H9 (cell line): ENCODE data around the gene RALY. TPM values are rescaled to one million over a fixed set of nuclear protein-coding genes. Genes with fewer than 3 reads are reported as not detected.
"Not testable (repeated sequence)": the region's sequence is repeated elsewhere in the genome, so short reads cannot be mapped to it uniquely, and the experiment has no call there.

ENCODE experiments used
- DNase-seq: peaks from one replicate; pipeline ENCODE4 v3.0.0-alpha.2; 2017
- H2AFZ ChIP-seq: one replicate; pipeline ENCODE4 v1.6.1; 2013; ENCODE audit warnings: mild to moderate bottlenecking, low read length, control low read depth, moderate library complexity
- H2AK5ac ChIP-seq: 2 replicates; pipeline ENCODE4 v1.6.1; 2013; ENCODE audit warnings: low read length, control low read depth, mixed read lengths; ENCODE audit not compliant: insufficient read length
- H2BK120ac ChIP-seq: one replicate; pipeline ENCODE4 v1.6.1; 2013; ENCODE audit warnings: low read depth, mild to moderate bottlenecking, low read length, control low read depth, inconsistent platforms; ENCODE audit not compliant: poor library complexity, severe bottlenecking
- H2BK12ac ChIP-seq: 2 replicates; pipeline ENCODE4 v1.6.1; 2013; ENCODE audit warnings: low read length, control low read depth, mixed read lengths, low read depth; ENCODE audit not compliant: insufficient read length
- H2BK15ac ChIP-seq: 2 replicates; pipeline ENCODE4 v1.6.1; 2013; ENCODE audit warnings: low read depth, low read length, control low read depth
- H2BK20ac ChIP-seq: one replicate; pipeline ENCODE4 v1.6.1; 2013; ENCODE audit warnings: low read depth, mild to moderate bottlenecking, low read length, control low read depth, inconsistent platforms; ENCODE audit not compliant: poor library complexity, severe bottlenecking
- H2BK5ac ChIP-seq: 2 replicates; pipeline ENCODE4 v1.6.1; 2013; ENCODE audit warnings: low read length, control low read depth, mixed read lengths; ENCODE audit not compliant: insufficient read length
- H3K14ac ChIP-seq: 2 replicates; pipeline ENCODE4 v1.6.1; 2013; ENCODE audit warnings: low read length, control low read depth; ENCODE audit not compliant: insufficient read depth
- H3K18ac ChIP-seq: 2 replicates; pipeline ENCODE4 v1.6.1; 2013; ENCODE audit warnings: low read depth, mild to moderate bottlenecking, mixed read lengths, low read length, control low read depth; ENCODE audit not compliant: insufficient read length
- H3K23ac ChIP-seq: 2 replicates; pipeline ENCODE4 v1.6.1; 2013; ENCODE audit warnings: low read length, control low read depth, mixed read lengths, low read depth; ENCODE audit not compliant: insufficient read length
- H3K23me2 ChIP-seq: 2 replicates; pipeline ENCODE4 v1.6.1; 2013; ENCODE audit warnings: low read depth, mild to moderate bottlenecking, mixed read lengths, low read length, control low read depth; ENCODE audit not compliant: insufficient read length, poor library complexity, severe bottlenecking
- H3K27ac ChIP-seq: 2 replicates; pipeline ENCODE4 v1.5.1; 2013; ENCODE audit warnings: low read length, control low read depth, mixed read lengths, low read depth; ENCODE audit not compliant: insufficient read length
- H3K27me3 ChIP-seq: 2 replicates; pipeline ENCODE4 v1.6.1; 2013; ENCODE audit warnings: low read length, control low read depth, inconsistent platforms; ENCODE audit not compliant: insufficient read depth
- H3K4ac ChIP-seq: 2 replicates; pipeline ENCODE4 v1.6.1; 2013; ENCODE audit warnings: low read depth, mild to moderate bottlenecking, control low read depth, inconsistent platforms, low read length, moderate library complexity
- H3K4me1 ChIP-seq: 2 replicates; pipeline ENCODE4 v1.6.1; 2013; ENCODE audit warnings: low read length, control low read depth, inconsistent platforms; ENCODE audit not compliant: insufficient read depth
- H3K4me2 ChIP-seq: 2 replicates; pipeline ENCODE4 v1.6.1; 2013; ENCODE audit warnings: low read length, control low read depth, mixed read lengths; ENCODE audit not compliant: insufficient read length, insufficient read depth
- H3K56ac ChIP-seq: 2 replicates; pipeline ENCODE4 v1.6.1; 2013; ENCODE audit warnings: low read depth, mild to moderate bottlenecking, mixed read lengths, low read length, control low read depth; ENCODE audit not compliant: insufficient read length
- H3K79me1 ChIP-seq: 2 replicates; pipeline ENCODE4 v1.6.1; 2013; ENCODE audit warnings: low read depth, mild to moderate bottlenecking, moderate library complexity, low read length, control low read depth, inconsistent platforms; ENCODE audit not compliant: insufficient read depth, poor library complexity, severe bottlenecking
- H3K79me2 ChIP-seq: 2 replicates; pipeline ENCODE4 v1.6.1; 2013; ENCODE audit warnings: low read length, control low read depth, inconsistent platforms; ENCODE audit not compliant: insufficient read depth
- H3K9ac ChIP-seq: 2 replicates; pipeline ENCODE4 v1.6.1; 2013; ENCODE audit warnings: low read length, control low read depth, mixed read lengths; ENCODE audit not compliant: insufficient read length; ENCODE audit errors: extremely low read depth
- H3K9me3 ChIP-seq: one replicate; pipeline ENCODE4 v1.6.1; 2013; ENCODE audit warnings: low read depth, low read length, inconsistent platforms; ENCODE audit not compliant: control insufficient read depth
- H3T11ph ChIP-seq: one replicate; pipeline ENCODE4 v1.6.1; 2013; ENCODE audit warnings: mild to moderate bottlenecking, low read length, control low read depth, inconsistent platforms
- H4K20me1 ChIP-seq: one replicate; pipeline ENCODE4 v1.6.1; 2013; ENCODE audit not compliant: control insufficient read depth, insufficient read length, insufficient read depth
- H4K5ac ChIP-seq: 2 replicates; pipeline ENCODE4 v1.6.1; 2013; ENCODE audit warnings: low read depth, mild to moderate bottlenecking, mixed read lengths, low read length, control low read depth; ENCODE audit not compliant: insufficient read length
- H4K8ac ChIP-seq: replicated peaks from 2 replicates; pipeline ENCODE4 v1.6.1; 2013; ENCODE audit warnings: low read length, control low read depth, mixed read lengths, low read depth; ENCODE audit not compliant: insufficient read length
- H4K91ac ChIP-seq: 2 replicates; pipeline ENCODE4 v1.6.1; 2013; ENCODE audit warnings: low read depth, mild to moderate bottlenecking, moderate library complexity, mixed read lengths, low read length, control low read depth; ENCODE audit not compliant: insufficient read length
- H3K27ac Mint-ChIP-seq, 3 experiments: 2 replicates in 2 of 3; 3 replicates in 1 of 3; pipeline ENCODE4 v1.8.0; 2020 to 2021; ENCODE audit warnings: mixed read lengths in 3 of 3, mild to moderate bottlenecking in 1 of 3, moderate library complexity in 1 of 3
- H3K27me3 Mint-ChIP-seq: 2 replicates; pipeline ENCODE4 v1.8.0; 2021; ENCODE audit warnings: low read depth, mild to moderate bottlenecking, moderate library complexity, mixed read lengths
- H3K36me3 Mint-ChIP-seq, 3 experiments: 2 replicates in 2 of 3; 3 replicates in 1 of 3; pipeline ENCODE4 v1.8.0; 2020 to 2021; ENCODE audit warnings: low read depth in 3 of 3, mixed read lengths in 3 of 3; ENCODE audit not compliant: insufficient read depth in 1 of 3
- H3K4me1 Mint-ChIP-seq, 2 experiments: 2 replicates each; pipeline ENCODE4 v1.8.0; 2020; ENCODE audit warnings: mixed read lengths in 2 of 2
- H3K4me3 Mint-ChIP-seq, 2 experiments: 2 replicates in 1 of 2; 3 replicates in 1 of 2; pipeline ENCODE4 v1.8.0; 2020 to 2021; ENCODE audit warnings: mild to moderate bottlenecking in 2 of 2, mixed read lengths in 2 of 2, moderate library complexity in 1 of 2
- H3K9me3 Mint-ChIP-seq, 2 experiments: 2 replicates in 1 of 2; 3 replicates in 1 of 2; pipeline ENCODE4 v1.8.0; 2020; ENCODE audit warnings: mild to moderate bottlenecking in 2 of 2, mixed read lengths in 2 of 2, moderate library complexity in 1 of 2
- WGBS: extraction: QIAGEN DNeasy Blood & Tissue Kit; methylation state at CpG from one replicate; pipeline ENCODE4 v1.1.7; 2013; ENCODE audit warnings: missing lambda C conversion rate, low lambda C conversion rate, mixed read lengths; ENCODE audit not compliant: insufficient read length; ENCODE audit errors: extremely low coverage; 5-methylcytosine and 5-hydroxymethylcytosine counted together
- total RNA-seq: library from RNA; stranded (reverse); gene quantifications from 2 replicates; pipeline ENCODE4 v1.2.1, GENCODE V29; 2021

The RALY gene
- total RNA-seq, 1 experiment from 2014 or later, result 199 TPM

- not testable (repeated sequence) for H2BK120ac ChIP-seq, H3K79me2 ChIP-seq, H3K4me1 Mint-ChIP-seq, H2AFZ ChIP-seq, H3K4me3 Mint-ChIP-seq, H3K23me2 ChIP-seq, H3T11ph ChIP-seq, H2BK15ac ChIP-seq, H2BK20ac ChIP-seq, H2BK12ac ChIP-seq, H3K27ac ChIP-seq, H3K4me2 ChIP-seq, H4K91ac ChIP-seq, H3K18ac ChIP-seq, H3K4me1 ChIP-seq, H4K8ac ChIP-seq, H3K23ac ChIP-seq, H3K27me3 ChIP-seq, H4K5ac ChIP-seq, H3K79me1 ChIP-seq, H2AK5ac ChIP-seq, DNase-seq, H2BK5ac ChIP-seq, H3K56ac ChIP-seq, H3K14ac ChIP-seq, H3K4ac ChIP-seq, H3K27ac Mint-ChIP-seq, H3K9me3 ChIP-seq, H3K9ac ChIP-seq, H4K20me1 ChIP-seq
- WGBS, result no CpG with 5 or more reads among the region's 21 CpGs
- peaks cover 27% of the 10 kb centered on the region for H3K27me3 Mint-ChIP-seq
- H3K36me3 Mint-ChIP-seq, result peaks cover 0 to 11% (median 3%) of the 10 kb centered on the region in 3 experiments; a peak in 4 of 7 replicates
- peaks cover 14% of the 10 kb centered on the region in 2 experiments for H3K9me3 Mint-ChIP-seq
Observed at GRCh38 chr20:34132943-34133342, 139.2 kb downstream of the RALY start.

DNA sequence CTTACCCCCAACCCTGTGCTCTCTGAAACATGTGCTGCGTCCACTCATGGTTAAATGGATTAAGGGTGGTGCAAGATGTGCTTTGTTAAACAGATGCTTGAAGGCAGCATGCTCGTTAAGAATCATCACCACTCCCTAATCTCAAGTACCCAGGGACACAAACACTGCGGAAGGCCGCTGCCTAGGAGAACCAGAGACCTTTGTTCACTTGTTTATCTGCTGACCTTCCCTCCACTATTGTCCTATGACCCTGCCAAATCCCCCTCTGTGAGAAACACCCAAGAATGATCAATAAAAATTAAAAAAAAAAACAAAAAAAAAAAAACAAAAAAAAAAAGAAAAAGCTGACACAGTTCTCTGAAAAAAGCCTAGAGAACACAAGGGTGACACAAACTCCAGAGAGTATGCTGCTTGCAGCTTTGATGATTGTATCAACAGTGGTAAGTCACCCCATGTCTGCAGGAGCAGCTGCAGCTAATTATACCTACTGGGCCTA is 139.7 kb downstream of the RALY start:
- not testable (repeated sequence) for H3K4me3 Mint-ChIP-seq, H3K14ac ChIP-seq, H2AFZ ChIP-seq, H4K8ac ChIP-seq, H3K27me3 ChIP-seq, H3K4me1 Mint-ChIP-seq, DNase-seq, H4K91ac ChIP-seq, H2BK12ac ChIP-seq, H3K23ac ChIP-seq, H2BK5ac ChIP-seq, H2BK20ac ChIP-seq, H3K27ac Mint-ChIP-seq, H3K4ac ChIP-seq, H4K5ac ChIP-seq, H3K18ac ChIP-seq, H2AK5ac ChIP-seq, H3K4me2 ChIP-seq, H3K4me1 ChIP-seq, H3K56ac ChIP-seq, H2BK15ac ChIP-seq, H3K27ac ChIP-seq, H3T11ph ChIP-seq, H3K79me1 ChIP-seq, H4K20me1 ChIP-seq, H2BK120ac ChIP-seq, H3K9me3 ChIP-seq, H3K79me2 ChIP-seq, H3K23me2 ChIP-seq, H3K9ac ChIP-seq
- H3K36me3 Mint-ChIP-seq, result peaks cover 0 to 11% (median 3%) of the 10 kb centered on the region in 3 experiments; a peak in 4 of 7 replicates
- peaks cover 14% of the 10 kb centered on the region in 2 experiments for H3K9me3 Mint-ChIP-seq
- WGBS, result no CpG with 5 or more reads among the region's 4 CpGs
- peaks cover 23% of the 10 kb centered on the region for H3K27me3 Mint-ChIP-seq
